HG03342 (cell line): Measurements from ENCODE around the gene MAD1L1.
"Not testable (repeated sequence)": the region's sequence is repeated elsewhere in the genome, so short reads cannot be mapped to it uniquely, and the experiment has no call there.

ENCODE experiments used
- ATAC-seq: cut with Tn5 transposase; IDR thresholded peaks from one replicate; pipeline ENCODE4 v1.9.1; 2021; ENCODE audit warnings: mild to moderate bottlenecking, moderate library complexity; ENCODE audit not compliant: unreplicated experiment

MAD1L1 gene

GRCh38 chr7:2037808-2038522, 194.8 kb downstream of the MAD1L1 start:
- ATAC-seq, result peak; percentile 56

GRCh38 chr7:2037301-2037807, 195.4 kb downstream of the MAD1L1 start:
- peak; percentile 19 for ATAC-seq

- ATAC-seq, result no peak
Measured at GRCh38 chr7:2036786-2037185, 196.0 kb downstream of the MAD1L1 start.

GRCh38 chr7:2036201-2036600, 196.5 kb downstream of the MAD1L1 start:
- not testable (repeated sequence) for ATAC-seq

- ATAC-seq, result no peak
Measured at GRCh38 chr7:2034291-2035201, 198.2 kb downstream of the MAD1L1 start.

- ATAC-seq, result no peak
Measured at GRCh38 chr7:2033586-2034135, 199.1 kb downstream of the MAD1L1 start.

GRCh38 chr7:2032876-2033407, 199.8 kb downstream of the MAD1L1 start:
- ATAC-seq, result no peak

- no peak for ATAC-seq
Measured at GRCh38 chr7:2032030-2032875, 200.5 kb downstream of the MAD1L1 start.

- ATAC-seq, result no peak
Measured at GRCh38 chr7:2031451-2031845, 201.3 kb downstream of the MAD1L1 start.

- no peak for ATAC-seq
Measured at GRCh38 chr7:2030475-2031450, 202.0 kb downstream of the MAD1L1 start.

- no peak for ATAC-seq
Measured at GRCh38 chr7:2029936-2030335, 202.8 kb downstream of the MAD1L1 start.

- ATAC-seq, result no peak
Measured at GRCh38 chr7:2029211-2029905, 203.4 kb downstream of the MAD1L1 start.

GRCh38 chr7:2028733-2029132, 204.0 kb downstream of the MAD1L1 start:
- ATAC-seq, result no peak

GRCh38 chr7:2025188-2025587, 207.6 kb downstream of the MAD1L1 start:
- no peak for ATAC-seq

- ATAC-seq, result no peak
Measured at GRCh38 chr7:2024567-2024918, 208.2 kb downstream of the MAD1L1 start.

- no peak for ATAC-seq
Measured at GRCh38 chr7:2023877-2024566, 208.7 kb downstream of the MAD1L1 start.

- ATAC-seq, result no peak
Measured at GRCh38 chr7:2022737-2023250, 210.0 kb downstream of the MAD1L1 start.

GRCh38 chr7:2022021-2022409, 210.7 kb downstream of the MAD1L1 start:
- ATAC-seq, result no peak
